ENCODE measurements around the gene ATP8B2.
"Not testable (repeated sequence)": the region's sequence is repeated elsewhere in the genome, so short reads cannot be mapped to it uniquely, and the experiment has no call there.

ATP8B2 gene

GRCh38 chr1:154324669-154325582 is at the start of gene ATP8B2:
TSS of gene ATP8B2 (plus strand) at chr1:154325525. CDS start at chr1:154328142, 2,617 bp downstream.
- peak in 53 of 56 donors; percentile 3 to 78 (median 59) for DNase-seq

GRCh38 chr1:154276797-154277196 is 48.5 kb upstream of the ATP8B2 start:
- DNase-seq: no peak

- not testable (repeated sequence) for DNase-seq
These were observed 37.7 kb upstream of the ATP8B2 start for GRCh38 chr1:154287591-154287990.

GRCh38 chr1:154288661-154289060 is 36.7 kb upstream of the ATP8B2 start:
- DNase-seq: no peak

- peak in 2 of 56 donors; percentile 1 to 4 for DNase-seq
These were observed 34.4 kb upstream of the ATP8B2 start for GRCh38 chr1:154290921-154291320.

GRCh38 chr1:154295408-154296235 is 29.7 kb upstream of the ATP8B2 start:
- DNase-seq: no peak

- DNase-seq: no peak
These were observed 23.7 kb upstream of the ATP8B2 start for GRCh38 chr1:154301582-154301981.

GRCh38 chr1:154304664-154305337 is 20.5 kb upstream of the ATP8B2 start:
- peak in 3 of 56 donors; percentile 6 to 15 (median 11) for DNase-seq

GRCh38 chr1:154306151-154306550 is 19.2 kb upstream of the ATP8B2 start:
- DNase-seq: no peak

- DNase-seq: not testable (repeated sequence)
These were observed 17.6 kb upstream of the ATP8B2 start for GRCh38 chr1:154307670-154308270.

GRCh38 chr1:154309136-154309535 is 16.2 kb upstream of the ATP8B2 start:
- DNase-seq: not testable (repeated sequence)

- DNase-seq: not testable (repeated sequence)
These were observed 12.9 kb upstream of the ATP8B2 start for GRCh38 chr1:154312229-154313065.

- no peak for DNase-seq
These were observed 12.3 kb upstream of the ATP8B2 start for GRCh38 chr1:154313066-154313356.

- DNase-seq: not testable (repeated sequence)
These were observed 11.1 kb upstream of the ATP8B2 start for GRCh38 chr1:154314226-154314625.

GRCh38 chr1:154316704-154317103 is 8.6 kb upstream of the ATP8B2 start:
- DNase-seq: no peak

- no peak for DNase-seq
These were observed 6.9 kb upstream of the ATP8B2 start for GRCh38 chr1:154318386-154318785.

GRCh38 chr1:154320882-154321608 is 4.3 kb upstream of the ATP8B2 start, which contains the start of gene AQP10:
TSS of gene AQP10 (plus strand) at chr1:154321093. CDS start at chr1:154321156, 63 bp downstream.
- no peak for DNase-seq

GRCh38 chr1:154321609-154321934 is 3.8 kb upstream of the ATP8B2 start:
- DNase-seq: not testable (repeated sequence)

GRCh38 chr1:154323493-154323892 is 1.8 kb upstream of the ATP8B2 start:
- DNase-seq: no peak

GRCh38 chr1:154324241-154324640 is 1.1 kb upstream of the ATP8B2 start:
- DNase-seq: peak in 1 of 56 donors; percentile 14

All from amygdala (tissue), 56 donors.